Measurements from ENCODE around the gene KCTD21.
"Not testable (repeated sequence)": the region's sequence is repeated elsewhere in the genome, so short reads cannot be mapped to it uniquely, and the experiment has no call there.

Gene KCTD21

DNA sequence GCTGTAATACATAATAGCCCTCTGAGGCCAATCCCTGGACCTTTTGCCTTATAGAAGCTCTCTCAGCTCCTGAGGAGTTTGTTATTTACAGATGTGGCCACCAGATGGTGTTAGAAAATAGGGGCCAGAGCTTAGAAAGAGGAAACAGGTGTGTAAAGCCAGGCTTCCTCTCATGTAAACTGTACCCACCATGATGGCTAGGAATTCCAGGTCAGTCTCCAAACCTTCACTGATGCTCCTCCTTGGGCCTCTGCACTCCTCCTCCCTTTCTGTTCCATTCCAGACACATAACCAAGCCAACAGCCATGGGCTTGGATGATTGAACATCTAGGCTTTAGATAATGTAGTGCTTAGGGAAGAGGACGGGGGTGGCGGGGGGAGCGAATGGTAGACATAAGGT, 40.0 kb upstream of the KCTD21 start:
- no peak overlapping the region for H3K27ac ChIP-seq
- TF ChIP-seq, protein P1, sequence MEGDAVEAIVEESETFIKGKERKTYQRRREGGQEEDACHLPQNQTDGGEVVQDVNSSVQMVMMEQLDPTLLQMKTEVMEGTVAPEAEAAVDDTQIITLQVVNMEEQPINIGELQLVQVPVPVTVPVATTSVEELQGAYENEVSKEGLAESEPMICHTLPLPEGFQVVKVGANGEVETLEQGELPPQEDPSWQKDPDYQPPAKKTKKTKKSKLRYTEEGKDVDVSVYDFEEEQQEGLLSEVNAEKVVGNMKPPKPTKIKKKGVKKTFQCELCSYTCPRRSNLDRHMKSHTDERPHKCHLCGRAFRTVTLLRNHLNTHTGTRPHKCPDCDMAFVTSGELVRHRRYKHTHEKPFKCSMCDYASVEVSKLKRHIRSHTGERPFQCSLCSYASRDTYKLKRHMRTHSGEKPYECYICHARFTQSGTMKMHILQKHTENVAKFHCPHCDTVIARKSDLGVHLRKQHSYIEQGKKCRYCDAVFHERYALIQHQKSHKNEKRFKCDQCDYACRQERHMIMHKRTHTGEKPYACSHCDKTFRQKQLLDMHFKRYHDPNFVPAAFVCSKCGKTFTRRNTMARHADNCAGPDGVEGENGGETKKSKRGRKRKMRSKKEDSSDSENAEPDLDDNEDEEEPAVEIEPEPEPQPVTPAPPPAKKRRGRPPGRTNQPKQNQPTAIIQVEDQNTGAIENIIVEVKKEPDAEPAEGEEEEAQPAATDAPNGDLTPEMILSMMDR (conservative IDR thresholded peaks at IDR 0.05), result peak; percentile 71
- no peak for TF ChIP-seq ZFX (IDR thresholded peaks at IDR 0.05)

DNA sequence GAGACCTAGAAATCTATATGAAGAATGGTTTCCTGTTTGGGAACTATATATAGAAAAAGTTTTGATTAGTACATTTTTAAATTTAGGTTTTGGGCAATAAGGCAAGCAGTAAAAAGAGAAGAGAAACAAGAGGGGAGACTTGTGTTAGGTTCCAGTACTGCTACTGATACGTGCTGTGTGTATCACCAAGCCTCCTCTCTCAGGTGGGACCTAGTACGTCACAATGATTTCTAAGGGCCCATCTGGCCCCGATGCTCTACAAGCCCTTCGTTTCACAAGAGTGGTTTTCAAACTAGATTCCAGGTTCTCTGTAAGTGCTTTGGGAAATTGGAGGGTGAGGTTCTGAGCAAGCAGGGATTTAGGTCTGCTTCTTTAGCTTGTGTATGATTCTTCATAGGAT, 39.5 kb upstream of the KCTD21 start:
- TF ChIP-seq, protein P1 (conservative IDR thresholded peaks at IDR 0.05), result no peak
- TF ChIP-seq ZFX (IDR thresholded peaks at IDR 0.05), result no peak
- H3K27ac ChIP-seq, result no peak overlapping the region

DNA sequence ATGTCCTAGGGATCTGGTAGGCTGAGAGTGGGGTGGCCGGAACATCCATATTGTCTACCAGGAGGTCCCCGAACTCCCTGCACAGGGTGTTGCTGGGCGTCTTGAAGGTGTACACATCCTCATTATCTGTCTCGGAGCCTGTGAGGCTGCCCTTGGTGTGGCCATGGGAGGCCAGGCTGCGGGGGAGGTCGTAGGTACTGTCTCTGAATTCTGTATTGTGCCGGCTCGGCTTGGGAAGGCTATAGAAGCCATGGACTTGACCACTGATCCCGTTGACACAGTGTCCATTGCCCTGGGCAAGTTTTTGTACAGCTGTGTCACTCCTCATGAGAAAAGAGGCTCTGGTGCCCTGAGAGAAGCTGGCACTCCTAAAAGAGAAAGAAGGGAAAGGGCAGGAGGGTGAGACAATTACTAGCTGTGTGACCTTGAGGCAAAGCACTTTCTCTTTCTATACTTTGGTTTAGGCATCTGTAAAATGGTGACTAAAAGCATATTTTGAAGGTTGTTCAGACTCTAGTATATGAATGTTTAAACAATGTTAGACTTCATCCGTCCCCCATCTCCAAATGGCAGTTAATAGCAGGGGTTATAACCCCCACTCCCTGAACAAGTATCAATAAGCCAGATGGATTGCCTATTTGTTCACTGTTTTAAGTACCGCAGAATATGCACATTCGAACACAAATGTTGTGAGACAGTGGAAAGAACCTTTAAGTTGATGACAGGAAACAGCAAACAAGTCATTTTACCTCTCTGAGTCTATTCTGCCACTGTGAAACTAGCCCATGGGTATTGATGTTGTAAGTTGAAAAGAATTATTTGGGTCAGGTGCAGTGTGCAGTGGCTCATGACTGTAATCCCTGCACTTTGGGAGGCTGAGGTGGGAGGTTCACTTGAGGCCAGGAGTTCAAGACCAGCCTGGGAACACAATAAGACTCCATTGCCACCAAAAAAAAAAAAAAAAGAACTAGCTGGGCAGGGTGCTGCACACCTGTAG, 38.6 kb upstream of the KCTD21 start:
- TF ChIP-seq, protein P1 (conservative IDR thresholded peaks at IDR 0.05), result no peak
- TF ChIP-seq ZFX (IDR thresholded peaks at IDR 0.05), result no peak
- H3K27ac ChIP-seq, result no peak overlapping the region

DNA sequence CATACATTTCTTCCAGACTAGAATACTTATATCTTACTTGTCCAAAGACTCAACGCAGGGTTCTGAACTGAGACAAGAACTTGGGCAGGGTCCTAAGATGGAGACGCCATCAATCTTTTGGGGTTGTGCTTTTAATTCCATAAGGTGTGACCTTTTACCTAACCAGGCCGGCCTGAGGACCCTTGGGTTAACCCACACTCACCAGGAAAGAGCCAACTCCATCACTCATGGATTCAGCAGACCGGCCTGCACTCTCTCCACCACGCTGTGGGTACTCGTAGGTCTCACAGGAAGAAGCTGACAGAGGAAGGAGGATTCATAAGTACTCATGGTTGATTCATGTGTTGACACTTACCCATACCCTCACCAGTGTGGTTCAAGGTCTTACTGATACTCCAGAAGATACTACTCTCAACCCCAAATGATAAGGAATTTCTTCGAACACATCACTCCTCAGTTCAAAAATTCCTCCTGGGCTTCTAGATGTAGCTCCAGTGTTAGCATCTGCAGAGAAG, 36.5 kb upstream of the KCTD21 start:
- H3K27ac ChIP-seq, result no peak overlapping the region
- TF ChIP-seq, protein P1 (conservative IDR thresholded peaks at IDR 0.05), result no peak
- TF ChIP-seq ZFX (IDR thresholded peaks at IDR 0.05), result no peak

DNA sequence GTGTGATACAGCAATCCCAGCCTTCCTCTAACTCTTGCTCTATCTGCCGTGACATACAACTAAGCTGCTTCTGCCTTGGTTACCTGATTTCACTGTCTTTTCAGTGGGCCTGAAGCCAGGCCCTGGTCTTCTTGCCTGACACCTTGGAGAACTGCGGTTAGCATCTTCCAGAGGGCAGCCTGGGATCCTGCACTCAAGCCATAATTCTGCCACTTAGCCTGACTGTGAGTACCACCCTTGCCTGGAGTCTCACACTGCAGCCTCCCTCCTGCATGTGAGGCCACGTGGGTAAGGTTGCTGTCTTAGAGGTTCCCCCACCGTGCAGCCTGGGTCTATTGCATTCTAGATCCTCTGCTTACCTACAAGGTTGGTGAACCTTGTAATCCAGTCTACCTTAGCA, 36.1 kb upstream of the KCTD21 start:
- no peak overlapping the region for H3K27ac ChIP-seq
- TF ChIP-seq, protein P1 (conservative IDR thresholded peaks at IDR 0.05), result no peak
- no peak for TF ChIP-seq ZFX (IDR thresholded peaks at IDR 0.05)

DNA sequence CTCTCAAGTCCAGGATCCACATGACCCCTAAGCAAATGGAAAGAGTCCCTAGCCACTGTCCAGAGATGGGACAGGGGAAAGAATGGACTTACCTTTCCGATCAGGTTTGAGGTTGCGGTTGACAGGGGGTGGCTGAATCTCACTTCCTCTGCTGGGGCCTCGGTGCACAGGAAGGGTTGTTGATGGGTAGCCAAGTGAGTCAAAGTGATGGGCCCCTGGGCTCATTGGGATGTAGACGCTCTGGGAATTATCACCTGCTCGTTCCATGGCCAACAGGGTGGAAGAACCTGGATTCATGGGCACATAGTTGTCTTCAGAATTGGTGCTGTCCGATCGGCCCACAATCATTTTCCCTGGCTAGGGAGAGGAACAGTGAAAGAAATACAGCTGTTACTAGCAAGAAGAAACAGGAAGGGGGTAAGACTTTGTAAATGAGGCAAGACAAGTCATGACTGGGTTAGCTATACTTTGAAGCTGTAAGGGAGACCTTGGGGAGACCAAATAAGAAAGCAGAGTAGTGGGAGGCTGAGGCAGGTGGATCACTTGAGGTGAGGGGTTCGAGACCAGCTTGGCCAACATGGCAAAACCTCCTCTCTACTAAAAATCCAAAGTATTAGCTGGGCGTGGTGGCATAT, 35.0 kb upstream of the KCTD21 start:
- no peak overlapping the region for H3K27ac ChIP-seq
- TF ChIP-seq, protein P1 (conservative IDR thresholded peaks at IDR 0.05), result no peak
- TF ChIP-seq ZFX (IDR thresholded peaks at IDR 0.05), result no peak

DNA sequence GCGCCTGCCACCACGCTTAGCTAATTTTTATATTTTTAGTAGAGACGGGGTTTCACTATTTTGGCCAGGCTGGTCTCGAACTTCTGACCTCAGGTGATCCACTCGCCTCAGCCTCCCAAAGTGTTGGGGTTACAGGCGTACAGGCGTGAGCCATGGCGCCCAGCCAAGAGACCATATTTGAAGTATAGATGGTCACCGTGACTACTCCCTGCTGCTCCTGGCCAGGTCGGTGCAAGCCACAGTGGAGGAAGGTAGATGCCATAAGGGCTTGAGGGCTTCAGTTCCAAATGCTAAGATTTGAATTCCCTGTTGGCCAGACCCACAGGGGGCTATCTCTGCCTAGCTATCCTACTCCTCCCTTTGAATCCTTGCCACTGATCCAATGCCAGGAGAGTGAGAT, 34.3 kb upstream of the KCTD21 start:
- H3K27ac ChIP-seq, result not testable (repeated sequence)
